ENCODE results near the gene JUNB. TPM values are rescaled to one million over a fixed set of nuclear protein-coding genes. Genes with fewer than 3 reads are reported as not detected.

JUNB gene
- total RNA-seq = 37.8 and 47.2 TPM in 2 replicates

GRCh38 chr19:12791345-12792050 lies at the start of gene JUNB:
JUNB (plus strand) TSS chr19:12791486; CDS start chr19:12791772, 286 bp downstream.

GRCh38 chr19:12751635-12752034 lies 39.7 kb upstream of the JUNB start, which contains the start of gene BEST2:
BEST2 (plus strand) TSS chr19:12751791; CDS start chr19:12752593, 802 bp downstream.

GRCh38 chr19:12774588-12775555 lies 16.4 kb upstream of the JUNB start, which contains the start of gene HOOK2:
HOOK2 (minus strand) TSS chr19:12775552; CDS start chr19:12775449, 103 bp downstream.

GRCh38 chr19:12801466-12802266 lies 10.4 kb downstream of the JUNB start, which contains the start of the genes PRDX2 and THSD8:
PRDX2 (minus strand) TSS chr19:12801800; CDS start chr19:12801261, 539 bp downstream.
THSD8 (plus strand) TSS chr19:12802069; CDS start chr19:12802072, 3 bp downstream.

GRCh38 chr19:12806242-12807081 lies 15.2 kb downstream of the JUNB start, which contains the start of gene RNASEH2A:
RNASEH2A (plus strand) TSS chr19:12806584; CDS start chr19:12806674, 90 bp downstream.

GRCh38 chr19:12834566-12834943 lies 43.3 kb downstream of the JUNB start, which contains the start of gene RTBDN:
RTBDN (minus strand) TSS chr19:12834579; CDS start chr19:12829979, 4,600 bp downstream.

GRCh38 chr19:12838182-12838885 lies 47.0 kb downstream of the JUNB start, which contains the start of gene MAST1:
MAST1 (plus strand) TSS chr19:12838515; CDS start chr19:12838573, 58 bp downstream.

Other genes starting within 250 kb of the JUNB start
- 7.6 and 8.2 TPM in 2 replicates for gene ZNF564, start 240.0 kb upstream of the JUNB start, total RNA-seq
- gene ZNF490, start 180.7 kb upstream of the JUNB start, total RNA-seq = 6.7 and 7.4 TPM in 2 replicates
- gene ZNF791, start 180.6 kb upstream of the JUNB start, total RNA-seq = 8.8 and 11.8 TPM in 2 replicates
- 22.1 and 27.6 TPM in 2 replicates for gene MAN2B1, start 124.7 kb upstream of the JUNB start, total RNA-seq
- 11.7 and 12.6 TPM in 2 replicates for gene WDR83, start 124.7 kb upstream of the JUNB start, total RNA-seq
- gene DHPS, start 109.6 kb upstream of the JUNB start, total RNA-seq = 57.5 and 63.5 TPM in 2 replicates
- not detected in 2 replicates for gene GNG14, start 103.5 kb upstream of the JUNB start, total RNA-seq
- 3.9 and 4.6 TPM in 2 replicates for gene FBXW9, start 94.9 kb upstream of the JUNB start, total RNA-seq
- 33.9 and 41.4 TPM in 2 replicates for gene TNPO2, start 67.6 kb upstream of the JUNB start, total RNA-seq
- 118 and 120 TPM in 2 replicates for gene TRIR, start 56.8 kb upstream of the JUNB start, total RNA-seq
- gene GET3, start 54.0 kb upstream of the JUNB start, total RNA-seq = 120 and 140 TPM in 2 replicates
- under 0.01 TPM in 2 replicates for gene BEST2, start 39.7 kb upstream of the JUNB start, total RNA-seq
- 16.4 and 22.4 TPM in 2 replicates for gene HOOK2, start 15.9 kb upstream of the JUNB start, total RNA-seq
- gene PRDX2, start 10.3 kb downstream of the JUNB start, total RNA-seq = 130 and 210 TPM in 2 replicates
- 0.16 and 0.43 TPM in 2 replicates for gene THSD8, start 10.6 kb downstream of the JUNB start, total RNA-seq
- gene RNASEH2A, start 15.1 kb downstream of the JUNB start, total RNA-seq = 7.6 TPM in 2 replicates
- 0.47 TPM in 1 of 2 replicates, not detected in the other for gene RTBDN, start 43.1 kb downstream of the JUNB start, total RNA-seq
- 0.95 and 1.2 TPM in 2 replicates for gene MAST1, start 47.0 kb downstream of the JUNB start, total RNA-seq
- 22.5 and 31.5 TPM in 2 replicates for gene DNASE2, start 90.0 kb downstream of the JUNB start, total RNA-seq
- not detected in 2 replicates for gene KLF1, start 95.7 kb downstream of the JUNB start, total RNA-seq
- gene GCDH, start 99.7 kb downstream of the JUNB start, total RNA-seq = 12.4 and 14.8 TPM in 2 replicates
- gene SYCE2, start 127.8 kb downstream of the JUNB start, total RNA-seq = 0.09 TPM in 1 of 2 replicates, not detected in the other
- gene FARSA, start 142.2 kb downstream of the JUNB start, total RNA-seq = 27.2 and 30.9 TPM in 2 replicates
- gene CALR, start 147.1 kb downstream of the JUNB start, total RNA-seq = 1,315 and 1,411 TPM in 2 replicates
- gene RAD23A, start 154.4 kb downstream of the JUNB start, total RNA-seq = 38.6 and 51.9 TPM in 2 replicates
- 15.8 and 27.1 TPM in 2 replicates for gene GADD45GIP1, start 165.7 kb downstream of the JUNB start, total RNA-seq
- not detected in 2 replicates for gene DAND5, start 178.1 kb downstream of the JUNB start, total RNA-seq
- 95.4 and 122 TPM in 2 replicates for gene NFIX, start 204.0 kb downstream of the JUNB start, total RNA-seq

All from bronchial smooth muscle cell (primary cell).